ENCODE measurements around the gene ABCB9. TPM values are rescaled to one million over a fixed set of nuclear protein-coding genes. Genes with fewer than 3 reads are reported as not detected.
A peak's percentile ranks its signal among the peaks of the same experiment; 100 is the strongest.

Gene ABCB9
- total and polyA plus RNA-seq, 2 donors (not counting 1 experiment from before 2014, with no cell fraction given), result 2.1 to 3.7 TPM

DNA sequence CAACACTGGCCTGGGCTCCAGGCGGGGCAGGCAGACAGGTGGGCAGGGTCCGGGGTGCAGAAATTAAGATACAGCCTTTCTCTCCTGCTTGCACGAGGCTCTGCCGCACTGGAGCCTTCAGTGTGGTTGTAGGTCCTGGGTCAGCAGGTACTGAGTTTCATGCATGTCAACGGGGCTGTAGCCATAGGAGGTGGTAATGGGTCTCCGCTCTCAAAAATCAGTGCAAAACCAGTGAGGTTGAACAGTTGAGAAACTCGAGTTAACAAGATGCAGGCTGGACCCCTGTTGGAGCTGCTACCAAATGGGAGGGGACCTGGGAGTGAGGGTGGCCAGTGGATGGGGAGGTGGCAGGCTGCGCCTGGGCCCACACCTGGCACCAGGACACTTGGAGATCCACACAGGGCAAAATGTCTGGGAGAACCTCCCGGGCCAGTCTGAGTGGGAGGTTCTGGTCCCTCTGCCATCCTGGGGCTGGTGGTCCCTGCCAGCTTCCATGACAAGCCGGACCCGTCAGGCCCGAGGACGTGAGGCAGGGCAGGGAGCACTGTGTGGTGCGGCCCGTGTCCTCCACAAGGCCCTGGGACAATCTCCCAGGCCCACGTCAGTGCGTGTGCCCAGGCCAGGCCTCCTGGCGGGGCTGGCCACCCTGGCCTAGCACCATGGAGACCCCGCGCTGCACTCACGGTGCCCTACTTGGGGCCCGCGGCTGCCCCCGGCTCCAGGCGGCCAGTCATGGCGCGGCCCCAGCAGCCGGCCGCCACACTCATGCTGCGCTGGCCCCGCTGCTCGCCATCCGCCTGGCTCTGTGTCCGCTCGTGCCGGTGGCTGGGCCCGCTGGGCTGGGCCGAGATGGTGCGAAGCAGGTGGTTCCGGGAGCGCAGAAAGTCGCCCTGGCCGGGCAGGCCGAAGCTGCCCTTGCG, 19.3 kb upstream of the ABCB9 start:
- H3K27me3 ChIP-seq (replicated peaks in 1 of 4; ENCODE audit: control extremely low read depth in 1 of 4, control insufficient read depth in 3 of 4, insufficient read depth in 4 of 4, low read length in 3 of 4), result no peaks in the 10 kb centered on the region
- H3K9me3 ChIP-seq (ENCODE audit: control extremely low read depth in 1 of 3, control insufficient read depth in 2 of 3, insufficient read depth in 1 of 3, low read length in 2 of 3), result no peaks in the 10 kb centered on the region
- no peak overlapping the region for H2AFZ ChIP-seq (ENCODE audit: insufficient read depth, low read depth, low read length, poor library complexity, severe bottlenecking)
- Mint-ChIP-seq H3K4me3 (no peak overlapping the region), H3K27ac (peak overlapping the region; percentile 61), H3K4me1 (peaks cover 33% of the 10 kb centered on the region), H3K27me3 (no peaks in the 10 kb centered on the region), H3K9me3 (ENCODE audit: insufficient read depth) (no peaks in the 10 kb centered on the region)
- ChIA-PET CTCF (no interaction called here), POLR2A (interaction anchor here (0.6 kb wide), 1 partner anchor 227 kb away, joined by 6 read pairs; no protein-coding TSS in a partner anchor)
- ATAC-seq (ENCODE audit: low read depth), result no peak
- H3K4me2 ChIP-seq (replicated peaks; ENCODE audit: low read depth, low read length, poor library complexity, severe bottlenecking), result no peak overlapping the region
- peaks cover 14 to 27% of the 10 kb centered on the region in 2 donors for H3K4me1 ChIP-seq (ENCODE audit: control insufficient read depth in 2 of 2, insufficient read depth in 2 of 2, low read length in 2 of 2)
- H3K36me3 ChIP-seq (replicated peaks in 1 of 2; ENCODE audit: control extremely low read depth in 1 of 2, control insufficient read depth in 1 of 2, extremely low read depth in 1 of 2, insufficient read depth in 2 of 2, low read length in 1 of 2), result peaks cover 0 to 16% of the 10 kb centered on the region in 2 experiments
- H3K9ac ChIP-seq (ENCODE audit: low read length), result no peak overlapping the region
- TF ChIP-seq CTCF (IDR thresholded peaks at IDR 0.05) (no peak), EZH2 (IDR thresholded peaks at IDR 0.05; ENCODE audit: borderline replicate concordance, insufficient read depth, low read depth, low read length, poor library complexity, severe bottlenecking) (no peak)
- H4K20me1 ChIP-seq (ENCODE audit: control insufficient read depth, insufficient read depth, low read length, poor library complexity, severe bottlenecking), result peaks cover 27% of the 10 kb centered on the region
- intact Hi-C loops (cut with micrococcal nuclease), result no loop called here
- DNase-seq, result no peak
- 95% methylated on average over 45 of the region's 45 CpGs for WGBS (ENCODE audit: insufficient coverage)
- H3K4me3 ChIP-seq (ENCODE audit: control extremely low read depth in 1 of 5, extremely low read depth in 1 of 5, insufficient read depth in 1 of 5, low read depth in 2 of 5, low read length in 4 of 5), result no peak overlapping the region
- peaks cover 14% of the 10 kb centered on the region for H3K79me2 ChIP-seq (ENCODE audit: control insufficient read depth, insufficient read depth, low read length)
- H3K27ac ChIP-seq (ENCODE audit: low read length in 2 of 2), result no peak overlapping the region

Data from B cell (primary cell).